Endothelial cell of umbilical vein (primary cell): ENCODE measurements around the gene PFDN5. TPM values are rescaled to one million over a fixed set of nuclear protein-coding genes. Genes with fewer than 3 reads are reported as not detected.

Experiments used
- BruUV-seq: library from RNA; stranded (reverse); fragments of 400-500 nt; replicated peaks from 2 replicates; lab custom pipeline; 2021; lab: Mats Ljungman, UMichigan
- CTCF ChIA-PET: fragments of 300-600, 350-600 bp; sonication (Branson Sonifier 250); formaldehyde crosslinking; loops from one replicate; lab custom pipeline; 2021; ENCODE audit warnings: antibody characterized with exemption, inconsistent platforms; lab: Charles Lee
- POLR2A ChIA-PET: fragments of 300-600, 350-600 bp; sonication (Branson Sonifier 250); formaldehyde crosslinking; loops from one replicate; lab custom pipeline; 2021; ENCODE audit warnings: antibody characterized with exemption, inconsistent platforms; lab: Charles Lee
- DNase-seq: peaks from one replicate; pipeline ENCODE4 v3.0.0-alpha.2; 2011; ENCODE audit warnings: low read depth, low spot score
- FAIRE-seq: peaks from 2 replicates; lab custom pipeline; 2011; peaks lifted over from hg19 to GRCh38; lab: Jason Lieb, UNC
- H2AFZ ChIP-seq: 2 replicates; pipeline ENCODE4 v1.6.0; 2012; ENCODE audit warnings: low read depth, low read length, control low read depth, inconsistent platforms
- H3K27ac ChIP-seq: 2 replicates; pipeline ENCODE4 v1.5.1; 2011; ENCODE audit warnings: low read depth, mild to moderate bottlenecking, control low read depth, low read length, moderate library complexity; ENCODE audit not compliant: insufficient read depth
- H3K27me3 ChIP-seq, 2 experiments: 2 replicates each; pipeline versions ENCODE4 v1.6.0 to v1.6.1; 2011; ENCODE audit warnings: low read length in 2 of 2, mixed read lengths in 1 of 2; ENCODE audit not compliant: control insufficient read depth in 2 of 2, insufficient read depth in 2 of 2
- H3K36me3 ChIP-seq, 2 experiments: 2 replicates in 1 of 2; 3 replicates in 1 of 2; pipeline ENCODE4 v1.5.1; 2011; ENCODE audit warnings: low read length in 2 of 2, mild to moderate bottlenecking in 1 of 2, moderate library complexity in 1 of 2; ENCODE audit not compliant: control insufficient read depth in 2 of 2, insufficient read depth in 2 of 2; ENCODE audit errors: extremely low read depth in 1 of 2
- H3K4me1 ChIP-seq: 3 replicates; pipeline ENCODE4 v1.5.1; 2011; ENCODE audit warnings: mild to moderate bottlenecking, low read length; ENCODE audit not compliant: control insufficient read depth, insufficient read depth; ENCODE audit errors: extremely low read depth
- H3K4me2 ChIP-seq: 2 replicates; pipeline ENCODE4 v1.6.1; 2011; ENCODE audit warnings: low read length, control low read depth, mixed read lengths; ENCODE audit not compliant: insufficient read depth
- H3K4me3 ChIP-seq, 3 experiments: fragments of 200-600 bp in 1 of 3; sonication (generic), shearing (Covaris generic) in 1 of 3; replicated peaks in 1 of 3; 2 replicates each; pipeline ENCODE4 v1.5.1; 2011 to 2016; ENCODE audit warnings: control low read depth in 3 of 3, low read length in 3 of 3, mild to moderate bottlenecking in 2 of 3, inconsistent platforms in 1 of 3, low read depth in 1 of 3, moderate library complexity in 1 of 3; ENCODE audit not compliant: insufficient read depth in 1 of 3
- H3K79me2 ChIP-seq: 2 replicates; pipeline ENCODE4 v1.6.0; 2012; ENCODE audit warnings: low read length, inconsistent platforms; ENCODE audit not compliant: control insufficient read depth, insufficient read depth
- H3K9ac ChIP-seq: replicated peaks from 2 replicates; pipeline ENCODE3; 2011; ENCODE audit warnings: low read length, control low read depth; ENCODE audit not compliant: insufficient read depth; ENCODE audit errors: extremely low read depth
- H3K9me1 ChIP-seq: replicated peaks from 3 replicates; pipeline ENCODE4 v1.6.0; 2011; ENCODE audit warnings: mild to moderate bottlenecking, low read length; ENCODE audit not compliant: control insufficient read depth, insufficient read depth; ENCODE audit errors: extremely low read depth
- H3K9me3 ChIP-seq: replicated peaks from 2 replicates; pipeline ENCODE4 v1.5.1; 2012; ENCODE audit warnings: low read length, inconsistent platforms; ENCODE audit not compliant: control insufficient read depth, insufficient read depth
- H4K20me1 ChIP-seq: replicated peaks from 2 replicates; pipeline ENCODE3; 2011; ENCODE audit warnings: mild to moderate bottlenecking, low read length; ENCODE audit not compliant: control insufficient read depth, insufficient read depth; ENCODE audit errors: extremely low read depth
- EZH2 ChIP-seq: IDR thresholded peaks from 2 replicates; pipeline ENCODE4 v1.6.1; 2012; ENCODE audit warnings: borderline replicate concordance, low read depth, mild to moderate bottlenecking, moderate library complexity, low read length, inconsistent platforms; ENCODE audit not compliant: severe bottlenecking
- FOS ChIP-seq: IDR thresholded peaks from 2 replicates; pipeline ENCODE4 v1.6.1; 2011; ENCODE audit warnings: mild to moderate bottlenecking, low read length, moderate library complexity, borderline replicate concordance; ENCODE audit not compliant: insufficient read depth
- GATA2 ChIP-seq: IDR thresholded peaks from 2 replicates; pipeline ENCODE4 v1.7.0; 2011; ENCODE audit warnings: low read depth, mild to moderate bottlenecking, moderate library complexity, mixed read lengths, low read length; ENCODE audit not compliant: insufficient read length, insufficient read depth
- JUN ChIP-seq: IDR thresholded peaks from 2 replicates; pipeline ENCODE4 v1.6.1; 2011; ENCODE audit warnings: borderline replicate concordance, low read depth; ENCODE audit not compliant: insufficient read length, insufficient read depth
- MAX ChIP-seq: IDR thresholded peaks from 2 replicates; pipeline ENCODE4 v1.6.1; 2011; ENCODE audit not compliant: insufficient read depth, insufficient read length
- MYC ChIP-seq: IDR thresholded peaks from one replicate; pipeline ENCODE4 v1.6.1; 2011; ENCODE audit warnings: mild to moderate bottlenecking, low read depth, low read length
- POLR2A ChIP-seq: IDR thresholded peaks from 2 replicates; pipeline ENCODE4 v1.6.1; 2012; ENCODE audit warnings: low read depth, mild to moderate bottlenecking, control low read depth, low read length
- POLR2AphosphoS5 ChIP-seq: IDR thresholded peaks from 2 replicates; pipeline ENCODE4 v1.6.1; 2012; ENCODE audit warnings: low read depth, mild to moderate bottlenecking, control low read depth, low read length, moderate library complexity; ENCODE audit not compliant: insufficient read depth
- dilution Hi-C: fragments of 300-500 bp; cut with MboI; formaldehyde crosslinking; loops from one replicate; pipeline ENCODE4 v1.15.0; 2019; ENCODE audit warnings: low sequenced_read_pairs; ENCODE audit not compliant: extremely low pct_ligation_motif_present
- intact Hi-C: fragments of 100-400 bp; cut with micrococcal nuclease; formaldehyde crosslinking; loops from one replicate; pipeline ENCODE4 v1.10.0; 2022
- polyA plus RNA-seq, 4 experiments: library from polyadenylated mRNA; depleted of rRNA in 3 of 4; stranded (reverse) in 3 of 4; unstranded in 1 of 4; fragments of >200 nt; gene quantifications; 2 replicates each; pipeline versions ENCODE4 v1.2.1 to v1.2.3, GENCODE V29; 2011 to 2012; ENCODE audit warnings: missing spikeins in 1 of 4
- total RNA-seq: library from RNA; stranded (reverse); gene quantifications from 2 replicates; pipeline ENCODE4 v1.2.3, GENCODE V29; 2021
- TF ChIP-seq, protein P1 (sequence below), 2 donors: IDR thresholded peaks; 1 replicate in 1 of 2; 2 replicates in 1 of 2; pipeline ENCODE4 v1.5.1; 2011; ENCODE audit warnings: low read length in 2 of 2, mild to moderate bottlenecking in 2 of 2, moderate library complexity in 2 of 2, control low read depth in 1 of 2, inconsistent platforms in 1 of 2, low read depth in 1 of 2; ENCODE audit not compliant: insufficient read depth in 1 of 2; ENCODE audit errors: extremely low read depth in 1 of 2

PFDN5 gene
- total and polyA plus RNA-seq, 2 donors (not counting 3 experiments of a cell fraction or from before 2014, with no cell fraction given) = 301 to 745 TPM

- Histone ChIP-seq H4K20me1 (no peaks in the 10 kb centered on the region), H2AFZ (peak overlapping the region; percentile 93), H3K79me2 (no peaks in the 10 kb centered on the region), H3K9ac (no peak overlapping the region), H3K27ac (no peak overlapping the region), H3K4me1 (peaks cover 13% of the 10 kb centered on the region), H3K36me3 (no peaks in the 10 kb centered on the region), H3K4me3 (no peak overlapping the region), H3K9me1 (no peaks in the 10 kb centered on the region), H3K27me3 (no peaks in the 10 kb centered on the region), H3K4me2 (no peak overlapping the region), H3K9me3 (no peaks in the 10 kb centered on the region)
- no TSS peak for BruUV-seq
- dilution Hi-C loops (no loop called here), intact Hi-C loops (no loop called here)
- no peak for DNase-seq
- TF ChIP-seq POLR2AphosphoS5 = no peak
- no peak for TF ChIP-seq POLR2A
- TF ChIP-seq MAX = no peak
- TF ChIP-seq EZH2 = no peak
- no peak for TF ChIP-seq GATA2
- TF ChIP-seq, protein P1, sequence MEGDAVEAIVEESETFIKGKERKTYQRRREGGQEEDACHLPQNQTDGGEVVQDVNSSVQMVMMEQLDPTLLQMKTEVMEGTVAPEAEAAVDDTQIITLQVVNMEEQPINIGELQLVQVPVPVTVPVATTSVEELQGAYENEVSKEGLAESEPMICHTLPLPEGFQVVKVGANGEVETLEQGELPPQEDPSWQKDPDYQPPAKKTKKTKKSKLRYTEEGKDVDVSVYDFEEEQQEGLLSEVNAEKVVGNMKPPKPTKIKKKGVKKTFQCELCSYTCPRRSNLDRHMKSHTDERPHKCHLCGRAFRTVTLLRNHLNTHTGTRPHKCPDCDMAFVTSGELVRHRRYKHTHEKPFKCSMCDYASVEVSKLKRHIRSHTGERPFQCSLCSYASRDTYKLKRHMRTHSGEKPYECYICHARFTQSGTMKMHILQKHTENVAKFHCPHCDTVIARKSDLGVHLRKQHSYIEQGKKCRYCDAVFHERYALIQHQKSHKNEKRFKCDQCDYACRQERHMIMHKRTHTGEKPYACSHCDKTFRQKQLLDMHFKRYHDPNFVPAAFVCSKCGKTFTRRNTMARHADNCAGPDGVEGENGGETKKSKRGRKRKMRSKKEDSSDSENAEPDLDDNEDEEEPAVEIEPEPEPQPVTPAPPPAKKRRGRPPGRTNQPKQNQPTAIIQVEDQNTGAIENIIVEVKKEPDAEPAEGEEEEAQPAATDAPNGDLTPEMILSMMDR (IDR thresholded peaks at IDR 0.05; ENCODE audit: extremely low read depth in 1 of 2, insufficient read depth in 1 of 2, low read depth in 1 of 2, low read length in 2 of 2) = no peak
- no peak for TF ChIP-seq JUN
- no peak for TF ChIP-seq FOS
- no peak for TF ChIP-seq MYC
- peak; percentile 28 for FAIRE-seq
- ChIA-PET POLR2A (no interaction called here), CTCF (interaction anchor here (1.3 to 4.5 kb wide), 5 partner anchors 20 to 132 kb away, joined by 3 to 225 read pairs (median 47); partner anchors contain the start of gene AAAS)
Measured at GRCh38 chr12:53346491-53346890, 51.1 kb downstream of the PFDN5 start.
